HG03342 (cell line): Measurements from ENCODE around the gene FBXO15.

Experiments
- ATAC-seq: cut with Tn5 transposase; IDR thresholded peaks from one replicate; pipeline ENCODE4 v1.9.1; 2021; ENCODE audit warnings: mild to moderate bottlenecking, moderate library complexity; ENCODE audit not compliant: unreplicated experiment

FBXO15 gene

DNA sequence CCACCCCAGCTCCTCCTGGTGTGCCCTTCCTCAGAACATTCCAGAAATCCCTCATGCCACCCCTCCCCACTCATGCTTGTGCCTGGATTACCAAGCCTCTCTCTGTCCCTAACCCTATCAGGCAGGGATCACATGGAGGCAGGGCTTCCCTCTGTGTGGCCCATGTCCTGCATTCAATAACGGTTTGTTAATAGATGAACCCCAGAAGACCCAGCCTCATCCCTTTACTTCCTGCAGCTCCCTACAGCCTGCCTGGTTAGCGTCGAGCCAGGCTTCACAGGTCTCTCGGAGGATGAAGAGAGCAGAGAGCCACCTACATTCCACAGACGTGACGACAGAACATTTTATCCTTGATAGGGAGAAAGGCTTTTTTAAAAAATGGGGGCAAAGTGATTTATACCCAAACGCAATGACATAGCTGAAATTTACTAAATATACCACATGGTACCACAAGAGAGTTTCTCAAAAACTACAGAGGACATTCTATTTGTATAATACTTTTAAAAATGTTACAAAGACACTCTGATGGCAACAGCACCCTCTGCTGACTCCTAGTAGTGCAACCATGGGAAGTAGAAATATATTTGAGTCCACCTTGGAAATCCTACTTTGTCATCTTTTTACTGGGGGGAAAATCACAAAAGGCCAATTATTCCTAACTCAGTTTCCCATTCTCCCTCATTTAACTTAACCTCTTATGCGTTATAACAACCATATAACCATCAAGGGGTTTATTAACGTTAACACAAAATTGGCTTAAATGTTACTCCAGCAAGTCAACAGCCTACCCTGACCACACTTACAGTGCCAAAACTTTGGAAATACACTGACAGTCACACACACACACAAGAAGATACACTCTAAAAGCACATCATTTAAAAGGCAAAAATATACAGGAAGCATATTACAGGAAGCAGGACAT, 30.7 kb downstream of the FBXO15 start:
- ATAC-seq, result peak; percentile 68

DNA sequence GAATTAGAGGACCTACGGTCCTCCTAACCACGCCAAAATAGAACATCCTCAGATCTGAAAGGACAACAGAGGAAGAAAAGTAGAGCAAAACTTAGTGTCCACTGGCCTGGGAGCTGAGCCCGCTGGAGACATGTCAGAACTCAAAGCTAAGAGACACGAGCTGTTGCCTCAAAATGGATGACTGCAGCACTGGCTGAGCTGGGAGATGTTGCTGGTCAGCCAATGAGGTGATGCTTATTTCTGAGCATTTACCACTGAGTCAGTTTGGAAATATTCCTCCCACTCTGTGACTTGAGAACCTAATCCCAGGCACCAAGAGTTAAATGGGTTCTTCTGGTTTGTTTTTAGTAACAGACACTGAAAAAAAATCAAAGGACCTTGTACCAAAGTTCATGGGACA, 32.6 kb downstream of the FBXO15 start:
- no peak for ATAC-seq

GRCh38 chr18:74114116-74114515, 33.5 kb downstream of the FBXO15 start:
- ATAC-seq, result no peak

- no peak for ATAC-seq
Measured at GRCh38 chr18:74113711-74114110, 33.9 kb downstream of the FBXO15 start.

DNA sequence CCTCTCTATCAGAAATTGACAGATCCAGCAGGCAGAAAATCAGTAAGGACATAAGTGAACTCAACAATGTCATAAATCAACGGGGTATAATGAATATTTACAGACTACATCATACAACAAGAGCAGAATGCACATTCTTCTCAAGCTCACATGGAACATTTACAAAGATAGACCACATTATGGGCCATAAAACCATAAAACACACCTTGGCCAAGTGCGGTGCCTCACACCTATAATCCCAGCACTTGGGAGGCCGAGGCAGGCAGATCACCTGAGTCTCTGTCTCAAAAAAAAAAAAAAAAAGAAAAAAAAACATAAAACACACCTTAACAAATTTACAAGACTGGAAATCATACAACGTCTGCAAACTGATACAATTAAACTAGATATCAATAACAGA, 36.7 kb downstream of the FBXO15 start:
- no peak for ATAC-seq

DNA sequence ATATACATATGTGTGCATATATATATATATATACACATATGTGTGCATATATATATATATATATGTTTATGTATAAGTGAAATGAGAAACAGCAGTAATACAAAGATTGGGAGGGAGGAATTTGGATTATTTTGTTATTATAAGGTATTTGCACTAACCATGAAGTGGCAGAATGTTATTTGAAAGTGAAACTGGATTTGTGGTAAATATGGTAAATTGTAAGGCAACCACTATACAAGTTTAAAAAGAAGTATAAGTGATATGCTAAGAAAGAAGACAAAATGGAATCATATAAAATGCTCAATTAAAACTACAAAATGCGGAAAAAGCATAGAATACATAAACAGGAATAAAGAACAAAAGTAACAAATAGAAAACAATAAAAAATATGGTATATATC, 37.5 kb downstream of the FBXO15 start:
- ATAC-seq, result no peak

- no peak for ATAC-seq
Measured at GRCh38 chr18:74108460-74108859, 39.2 kb downstream of the FBXO15 start.

GRCh38 chr18:74097803-74098202, 49.8 kb downstream of the FBXO15 start:
- no peak for ATAC-seq

GRCh38 chr18:74092922-74093321, 54.7 kb downstream of the FBXO15 start:
- ATAC-seq, result no peak

GRCh38 chr18:74084184-74084855, 63.3 kb downstream of the FBXO15 start:
- ATAC-seq, result no peak

GRCh38 chr18:74083557-74083952, 64.1 kb downstream of the FBXO15 start:
- no peak for ATAC-seq

- no peak for ATAC-seq
Measured at GRCh38 chr18:74082742-74083556, 64.7 kb downstream of the FBXO15 start.

- peak; percentile 68 for ATAC-seq
Measured at GRCh38 chr18:74081966-74082741, 65.5 kb downstream of the FBXO15 start.

GRCh38 chr18:74078257-74078656, 69.4 kb downstream of the FBXO15 start:
- no peak for ATAC-seq

DNA sequence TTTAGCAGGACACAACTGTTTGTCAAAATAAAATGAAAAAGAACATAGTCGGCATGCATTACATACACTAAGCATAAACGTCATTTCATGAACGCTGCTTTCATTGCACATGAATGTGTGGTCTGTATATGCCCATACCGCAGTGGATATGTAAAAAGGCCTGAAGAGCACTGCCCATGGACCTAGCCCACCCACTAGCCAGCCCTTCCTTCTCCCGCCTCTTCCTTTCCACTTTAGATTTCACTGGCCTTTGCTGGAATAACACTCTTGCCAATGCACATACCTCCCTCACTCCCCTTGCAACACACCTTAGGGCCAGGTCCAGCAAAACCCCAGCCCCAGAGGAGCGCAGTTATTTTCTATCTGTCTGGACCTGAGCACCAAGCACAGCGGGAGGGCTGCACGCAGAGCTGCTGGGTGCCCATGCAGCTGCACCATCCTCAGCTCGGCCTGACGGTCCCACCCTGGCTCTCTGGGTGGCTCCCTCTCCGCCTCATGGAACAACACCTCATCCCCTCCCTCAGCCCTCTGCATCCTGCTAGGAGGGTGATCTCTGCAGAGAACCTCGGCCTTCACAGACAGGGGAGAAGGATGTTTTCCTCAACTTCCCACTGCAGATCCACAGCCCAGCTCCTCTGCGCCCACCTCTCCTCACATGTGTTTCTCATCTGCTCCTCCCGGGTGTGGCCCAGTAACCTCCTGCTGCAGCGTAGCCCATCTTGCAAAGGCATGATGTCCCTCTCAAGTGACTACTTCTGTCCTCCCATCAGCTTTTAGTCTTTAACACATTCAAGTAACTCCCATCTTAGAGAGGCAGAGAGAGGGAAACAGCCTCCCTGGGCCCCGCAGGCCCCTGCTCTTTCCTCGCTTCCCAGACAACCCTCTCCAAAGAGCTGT, 72.7 kb downstream of the FBXO15 start:
- no peak for ATAC-seq

DNA sequence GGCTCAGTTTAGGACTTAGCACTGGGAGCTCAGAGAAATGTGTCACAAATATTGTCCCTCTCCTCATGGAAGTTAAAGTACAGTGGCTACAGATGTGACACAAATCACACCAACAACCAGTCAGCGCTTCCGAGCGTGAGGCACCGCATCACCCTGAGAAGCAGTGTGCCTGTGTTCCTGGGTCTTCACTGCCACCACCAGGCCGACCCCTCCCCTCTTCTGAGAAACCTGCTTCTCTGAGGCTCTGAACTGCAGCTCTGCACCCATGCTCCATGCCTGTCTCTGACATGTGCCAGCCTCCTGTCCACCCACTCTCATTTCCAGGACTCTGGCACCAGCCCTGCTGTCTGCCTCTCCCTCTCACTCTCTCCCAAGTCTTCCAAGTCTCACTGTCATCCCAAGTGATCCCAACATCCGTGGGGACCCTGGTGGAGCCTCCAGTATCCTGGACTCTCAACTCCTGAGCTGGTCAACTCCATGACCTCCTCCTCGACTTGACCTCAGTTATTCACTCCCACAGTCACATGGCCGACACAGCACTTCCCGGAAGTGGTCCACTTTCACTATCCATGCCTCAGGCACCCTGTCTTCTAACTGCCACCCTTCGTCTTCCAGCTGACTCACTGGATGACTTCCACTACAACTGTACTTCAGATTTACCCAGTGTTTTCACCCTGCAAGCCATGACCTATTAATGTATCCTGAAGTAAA, 73.5 kb downstream of the FBXO15 start:
- no peak for ATAC-seq

DNA sequence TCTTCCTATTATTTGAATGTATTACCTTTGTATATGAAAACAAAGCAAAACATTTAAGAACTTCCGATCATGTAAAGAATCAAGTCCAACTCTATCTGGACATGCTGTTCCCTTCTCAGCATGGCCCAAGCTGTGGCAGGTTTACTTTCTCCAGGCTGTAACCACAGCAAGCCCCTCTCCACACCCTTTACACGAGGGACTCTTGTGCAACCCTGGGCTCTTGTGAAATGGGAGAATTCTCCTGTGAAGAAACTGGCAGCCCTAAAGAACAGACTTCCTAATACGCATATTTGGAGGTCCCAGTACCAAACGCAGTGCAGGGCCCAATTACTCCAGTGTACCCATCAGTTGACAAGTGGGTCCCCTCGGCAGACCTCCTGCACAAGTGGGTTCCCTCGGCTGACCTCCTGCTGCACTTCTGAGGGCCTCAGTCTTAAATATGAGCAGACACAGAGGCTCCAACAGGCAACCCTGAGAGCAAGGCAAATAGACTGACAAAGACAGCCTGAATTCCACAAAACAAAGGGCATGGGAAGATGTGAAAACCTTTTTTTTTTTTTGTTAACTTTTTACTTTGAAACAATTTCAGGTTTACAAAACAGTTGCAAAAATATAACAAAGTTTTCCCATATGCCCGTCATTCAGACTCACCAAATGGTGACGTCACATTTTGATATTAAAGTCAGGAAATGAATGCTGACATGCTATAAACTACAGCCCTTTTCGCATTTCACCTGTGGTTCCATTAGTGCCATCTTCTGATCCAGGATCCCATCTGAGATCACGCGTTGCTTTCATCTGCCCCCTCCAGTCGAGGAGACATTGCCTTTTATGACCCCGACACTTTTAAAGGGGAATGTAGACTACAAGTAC, 78.2 kb downstream of the FBXO15 start:
- no peak for ATAC-seq

DNA sequence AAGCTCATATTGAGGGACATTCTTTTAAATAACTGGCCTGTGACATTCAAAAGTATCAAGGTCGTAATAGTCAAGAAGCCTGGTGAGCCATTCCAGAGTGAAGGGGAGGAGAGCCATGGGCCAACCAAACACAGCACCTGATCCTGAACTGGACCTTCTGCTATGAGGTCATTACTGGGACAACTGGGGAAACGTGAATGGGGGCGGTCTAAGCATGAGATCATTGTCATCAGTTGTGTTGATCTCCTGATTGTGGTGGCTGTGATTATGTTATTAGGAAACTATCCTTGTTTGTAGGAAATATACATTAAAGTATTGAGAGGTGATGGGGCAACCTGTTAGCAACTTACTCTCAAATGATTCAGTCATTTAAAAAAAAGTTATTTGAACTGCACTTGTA, 79.3 kb downstream of the FBXO15 start:
- no peak for ATAC-seq
